NCI-H128 (cell line): ENCODE data around the gene ELFN2.
"Not testable (repeated sequence)": the region's sequence is repeated elsewhere in the genome, so short reads cannot be mapped to it uniquely, and the experiment has no call there.

Source experiments
- DNase-seq: peaks from one replicate; lab custom pipeline; 2025; ENCODE audit not compliant: unreplicated experiment; lab: John Stamatoyannopoulos, UW

Gene ELFN2

GRCh38 chr22:37412495-37413250 is 14.6 kb downstream of the ELFN2 start:
- DNase-seq: no peak

- no peak for DNase-seq
Measured at GRCh38 chr22:37411655-37412054, 15.6 kb downstream of the ELFN2 start.

GRCh38 chr22:37410174-37411055 is 16.9 kb downstream of the ELFN2 start:
- DNase-seq: no peak

- DNase-seq: no peak
Measured at GRCh38 chr22:37409459-37410050, 17.7 kb downstream of the ELFN2 start.

GRCh38 chr22:37409031-37409430 is 18.2 kb downstream of the ELFN2 start:
- no peak for DNase-seq

- no peak for DNase-seq
Measured at GRCh38 chr22:37407856-37408255, 19.4 kb downstream of the ELFN2 start.

GRCh38 chr22:37406441-37407235 is 20.6 kb downstream of the ELFN2 start:
- DNase-seq: no peak

GRCh38 chr22:37404091-37404490 is 23.2 kb downstream of the ELFN2 start:
- DNase-seq: no peak

- DNase-seq: no peak
Measured at GRCh38 chr22:37403267-37403960, 23.9 kb downstream of the ELFN2 start.

- DNase-seq: no peak
Measured at GRCh38 chr22:37402184-37402506, 25.1 kb downstream of the ELFN2 start.

GRCh38 chr22:37401401-37402183 is 25.7 kb downstream of the ELFN2 start:
- no peak for DNase-seq

GRCh38 chr22:37400719-37401118 is 26.6 kb downstream of the ELFN2 start:
- DNase-seq: no peak

- DNase-seq: not testable (repeated sequence)
Measured at GRCh38 chr22:37399457-37399856, 27.8 kb downstream of the ELFN2 start.

GRCh38 chr22:37397226-37397625 is 30.1 kb downstream of the ELFN2 start:
- no peak for DNase-seq

- DNase-seq: no peak
Measured at GRCh38 chr22:37396488-37397084, 30.7 kb downstream of the ELFN2 start.

GRCh38 chr22:37394341-37394740 is 32.9 kb downstream of the ELFN2 start:
- DNase-seq: no peak

- no peak for DNase-seq
Measured at GRCh38 chr22:37393746-37394145, 33.5 kb downstream of the ELFN2 start.

GRCh38 chr22:37392721-37393328 is 34.5 kb downstream of the ELFN2 start:
- no peak for DNase-seq

- no peak for DNase-seq
Measured at GRCh38 chr22:37391702-37392101, 35.6 kb downstream of the ELFN2 start.
